ENCODE results near the gene HOXA7.

DNA sequence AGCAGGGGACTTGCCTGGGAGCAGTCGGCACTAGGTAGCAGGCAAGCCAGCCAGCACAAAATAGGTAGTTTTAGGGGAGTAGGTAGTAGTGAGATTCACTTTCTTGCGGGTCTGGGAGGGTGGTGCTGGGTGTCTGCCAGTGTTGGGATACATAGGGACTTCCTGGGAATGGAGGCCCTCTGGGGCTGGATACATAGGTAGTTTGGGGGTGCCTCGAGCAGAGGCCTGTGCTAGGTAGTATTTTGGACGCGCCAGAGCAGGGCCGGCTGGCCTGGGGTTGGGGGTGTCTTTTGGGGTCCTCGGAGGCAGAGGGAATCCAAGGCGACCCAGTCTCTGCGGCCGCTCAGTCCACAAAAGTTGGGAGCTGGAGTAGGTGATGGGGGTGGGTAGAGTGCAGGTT, 2.1 kb downstream of the HOXA7 start:
- TF ChIP-seq, protein P1, sequence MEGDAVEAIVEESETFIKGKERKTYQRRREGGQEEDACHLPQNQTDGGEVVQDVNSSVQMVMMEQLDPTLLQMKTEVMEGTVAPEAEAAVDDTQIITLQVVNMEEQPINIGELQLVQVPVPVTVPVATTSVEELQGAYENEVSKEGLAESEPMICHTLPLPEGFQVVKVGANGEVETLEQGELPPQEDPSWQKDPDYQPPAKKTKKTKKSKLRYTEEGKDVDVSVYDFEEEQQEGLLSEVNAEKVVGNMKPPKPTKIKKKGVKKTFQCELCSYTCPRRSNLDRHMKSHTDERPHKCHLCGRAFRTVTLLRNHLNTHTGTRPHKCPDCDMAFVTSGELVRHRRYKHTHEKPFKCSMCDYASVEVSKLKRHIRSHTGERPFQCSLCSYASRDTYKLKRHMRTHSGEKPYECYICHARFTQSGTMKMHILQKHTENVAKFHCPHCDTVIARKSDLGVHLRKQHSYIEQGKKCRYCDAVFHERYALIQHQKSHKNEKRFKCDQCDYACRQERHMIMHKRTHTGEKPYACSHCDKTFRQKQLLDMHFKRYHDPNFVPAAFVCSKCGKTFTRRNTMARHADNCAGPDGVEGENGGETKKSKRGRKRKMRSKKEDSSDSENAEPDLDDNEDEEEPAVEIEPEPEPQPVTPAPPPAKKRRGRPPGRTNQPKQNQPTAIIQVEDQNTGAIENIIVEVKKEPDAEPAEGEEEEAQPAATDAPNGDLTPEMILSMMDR (IDR thresholded peaks at IDR 0.05; ENCODE audit: low read depth, low read length), result no peak
- TF ChIP-seq MYC (IDR thresholded peaks at IDR 0.05; ENCODE audit: low read depth, low read length), result no peak

All from NB4 (cell line).